Thyroid gland (tissue), 4 donors: ENCODE data around the gene TTLL8. TPM values are rescaled to one million over a fixed set of nuclear protein-coding genes. Genes with fewer than 3 reads are reported as not detected.
A peak's percentile ranks its signal among the peaks of the same experiment; 100 is the strongest.

Experiments
- DNase-seq, 2 donors: peaks; one replicate each; pipeline ENCODE4 v3.0.0-alpha.2; 2019
- H3K27ac ChIP-seq, 3 donors: fragments of 200-600 bp; sonication (generic); 1 replicate in 2 of 3; 2 replicates in 1 of 3; pipeline ENCODE4 v1.5.1; 2016 to 2019; ENCODE audit warnings: mild to moderate bottlenecking in 1 of 3, moderate library complexity in 1 of 3
- H3K27me3 ChIP-seq: fragments of 200-600 bp; sonication (generic); one replicate; pipeline ENCODE4 v1.5.1; 2019
- H3K36me3 ChIP-seq, 2 donors: fragments of 200-600 bp; sonication (generic); one replicate each; pipeline ENCODE4 v1.5.1; 2016 to 2019
- H3K4me1 ChIP-seq, 2 donors: fragments of 200-600 bp; sonication (generic); one replicate each; pipeline ENCODE4 v1.5.1; 2017 to 2019
- H3K4me3 ChIP-seq, 3 donors: fragments of 200-600 bp; sonication (generic); replicated peaks in 1 of 3; 1 replicate in 2 of 3; 2 replicates in 1 of 3; pipeline ENCODE4 v1.5.1; 2016; ENCODE audit warnings: mild to moderate bottlenecking in 1 of 3
- H3K9me3 ChIP-seq: fragments of 200-600 bp; sonication (generic); one replicate; pipeline ENCODE4 v1.5.1; 2017
- POLR2A ChIP-seq, 2 donors: fragments of 450-650 bp; IDR thresholded peaks; one replicate each; pipeline ENCODE4 v1.6.1; 2017; ENCODE audit warnings: antibody characterized with exemption in 2 of 2, mild to moderate bottlenecking in 2 of 2, moderate library complexity in 1 of 2
- WGBS, 2 donors: methylation state at CpG; one replicate each; pipeline ENCODE4 v1.1.5; 2017; 5-methylcytosine and 5-hydroxymethylcytosine counted together
- intact Hi-C: fragments of 100-400 bp; cut with DNase I; formaldehyde crosslinking; loops from one replicate; pipeline ENCODE4 v1.15.1; 2023
- total RNA-seq, 4 donors: library from RNA; depleted of rRNA; stranded (reverse); fragments of >200 nt; gene quantifications; one replicate each; pipeline ENCODE4 v1.2.3, GENCODE V29; 2016
- TF ChIP-seq, protein P1 (sequence below), 6 experiments: fragments of 200-600 bp in 3 of 6; fragments of 450-650 bp in 3 of 6; sonication (generic) in 3 of 6; IDR thresholded peaks; one replicate each; pipeline ENCODE4 v1.5.1; 2016 to 2019; ENCODE audit warnings: antibody characterized with exemption in 6 of 6, mild to moderate bottlenecking in 2 of 6, inconsistent platforms in 1 of 6, moderate library complexity in 1 of 6

The TTLL8 gene
- total RNA-seq, 4 donors from 2014 or later: not detected

- TF ChIP-seq, protein P1, sequence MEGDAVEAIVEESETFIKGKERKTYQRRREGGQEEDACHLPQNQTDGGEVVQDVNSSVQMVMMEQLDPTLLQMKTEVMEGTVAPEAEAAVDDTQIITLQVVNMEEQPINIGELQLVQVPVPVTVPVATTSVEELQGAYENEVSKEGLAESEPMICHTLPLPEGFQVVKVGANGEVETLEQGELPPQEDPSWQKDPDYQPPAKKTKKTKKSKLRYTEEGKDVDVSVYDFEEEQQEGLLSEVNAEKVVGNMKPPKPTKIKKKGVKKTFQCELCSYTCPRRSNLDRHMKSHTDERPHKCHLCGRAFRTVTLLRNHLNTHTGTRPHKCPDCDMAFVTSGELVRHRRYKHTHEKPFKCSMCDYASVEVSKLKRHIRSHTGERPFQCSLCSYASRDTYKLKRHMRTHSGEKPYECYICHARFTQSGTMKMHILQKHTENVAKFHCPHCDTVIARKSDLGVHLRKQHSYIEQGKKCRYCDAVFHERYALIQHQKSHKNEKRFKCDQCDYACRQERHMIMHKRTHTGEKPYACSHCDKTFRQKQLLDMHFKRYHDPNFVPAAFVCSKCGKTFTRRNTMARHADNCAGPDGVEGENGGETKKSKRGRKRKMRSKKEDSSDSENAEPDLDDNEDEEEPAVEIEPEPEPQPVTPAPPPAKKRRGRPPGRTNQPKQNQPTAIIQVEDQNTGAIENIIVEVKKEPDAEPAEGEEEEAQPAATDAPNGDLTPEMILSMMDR (IDR thresholded peaks at IDR 0.05): no peak
- TF ChIP-seq POLR2A (IDR thresholded peaks at IDR 0.05): no peak
- intact Hi-C loops: no loop called here
- WGBS, 2 donors: 35 to 44% methylated on average over 17 to 27 of the region's 45 CpGs
These were observed 85.7 kb downstream of the TTLL8 start for GRCh38 chr22:49972163-49973017.

DNA sequence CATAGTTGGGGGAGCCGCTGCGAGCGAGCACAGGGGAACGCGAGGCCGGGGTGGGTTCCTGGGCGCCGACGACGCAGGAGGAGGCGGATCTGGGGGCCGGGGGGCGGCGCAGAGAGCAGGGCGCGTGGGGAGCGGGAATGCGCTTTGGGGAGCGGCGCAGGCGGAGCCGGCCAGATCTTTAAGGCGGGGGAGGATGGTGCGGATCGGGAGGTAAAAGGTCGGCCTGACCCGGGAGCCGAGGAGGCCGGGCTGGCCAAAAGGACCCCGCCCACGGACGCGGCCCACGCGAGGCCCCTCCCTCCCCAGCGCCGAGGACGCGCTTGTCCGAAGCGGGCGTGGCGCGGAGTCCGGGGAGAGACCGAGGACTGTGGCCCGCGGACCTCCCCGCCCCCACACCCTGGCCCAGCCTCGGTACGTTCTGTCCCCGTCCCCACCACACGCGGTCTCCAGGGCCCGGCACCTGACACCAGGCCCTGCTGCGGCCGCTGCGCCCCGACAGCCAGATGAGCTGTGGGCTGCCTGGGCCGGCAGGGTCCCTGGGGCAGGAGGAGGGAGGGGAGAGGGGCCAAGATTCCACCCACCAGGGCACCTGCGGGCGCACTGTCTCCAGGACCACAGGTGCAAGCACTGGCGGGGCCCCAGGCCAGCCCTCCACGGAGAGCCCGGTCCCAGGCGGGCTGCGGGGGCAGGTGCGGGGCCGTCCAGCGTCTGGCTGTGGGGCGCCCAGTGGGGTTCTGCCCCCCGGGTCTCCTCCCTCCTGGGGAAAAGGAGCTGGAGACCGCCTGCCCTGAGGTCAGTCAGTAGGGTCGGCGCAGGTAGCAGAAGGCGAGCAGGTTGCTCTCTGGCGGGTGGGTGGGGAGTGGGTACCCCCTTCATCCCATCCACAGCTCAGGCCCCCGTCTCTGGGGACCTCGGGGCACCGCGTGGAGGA lies 86.6 kb downstream of the TTLL8 start:
- Histone ChIP-seq H3K27me3 (no peaks in the 10 kb centered on the region), H3K4me1 (peaks cover 35 to 57% of the 10 kb centered on the region in 2 donors), H3K27ac (peak overlapping the region; percentile 86 to 97 (median 94)), H3K4me3 (peak overlapping the region in 1 of 3 donors; percentile 53), H3K36me3 (no peaks in the 10 kb centered on the region), H3K9me3 (no peaks in the 10 kb centered on the region)
- peak in 1 of 2 donors; percentile 25 for TF ChIP-seq POLR2A (IDR thresholded peaks at IDR 0.05)
- TF ChIP-seq, protein P1 (IDR thresholded peaks at IDR 0.05): no peak
- peak; percentile 91 to 93 for DNase-seq
- intact Hi-C loops: loop anchor here (2.0 kb wide), 1 partner anchor 37 kb away; no protein-coding TSS in a partner anchor
- 0 to 1% methylated on average over 20 to 27 of the region's 81 CpGs for WGBS, 2 donors

More at GRCh38 chr22:49972163-49973017, 85.7 kb downstream of the TTLL8 start:
- peak; percentile 45 to 56 for DNase-seq
- H3K27ac ChIP-seq: peak overlapping the region; percentile 4 to 97 (median 94)
- no peaks in the 10 kb centered on the region for H3K36me3 ChIP-seq
- peak overlapping the region in 1 of 3 donors; percentile 53 for H3K4me3 ChIP-seq
- H3K27me3 ChIP-seq: no peaks in the 10 kb centered on the region
- peaks cover 26 to 48% of the 10 kb centered on the region in 2 donors for H3K4me1 ChIP-seq
- no peaks in the 10 kb centered on the region for H3K9me3 ChIP-seq

GRCh38 chr22:49970528-49971231 lies 87.4 kb downstream of the TTLL8 start:
- Histone ChIP-seq H3K4me1 (peaks cover 40 to 65% of the 10 kb centered on the region in 2 donors), H3K27ac (peak overlapping the region; percentile 86 to 97 (median 94)), H3K4me3 (peak overlapping the region in 1 of 3 donors; percentile 53), H3K27me3 (no peaks in the 10 kb centered on the region), H3K9me3 (no peaks in the 10 kb centered on the region), H3K36me3 (no peaks in the 10 kb centered on the region)
- TF ChIP-seq, protein P1 (IDR thresholded peaks at IDR 0.05): peak in 1 of 6 experiments; percentile 25
- TF ChIP-seq POLR2A (IDR thresholded peaks at IDR 0.05): peak; percentile 85 to 96
- WGBS, 2 donors: 15 to 37% methylated on average over 7 to 19 of the region's 32 CpGs
- peak; percentile 99 for DNase-seq
- intact Hi-C loops: loop anchor here (2.0 kb wide), 1 partner anchor 36 kb away; no protein-coding TSS in a partner anchor

GRCh38 chr22:49969751-49970527 lies 88.2 kb downstream of the TTLL8 start:
- Histone ChIP-seq H3K36me3 (no peaks in the 10 kb centered on the region), H3K9me3 (no peaks in the 10 kb centered on the region), H3K27ac (peak overlapping the region; percentile 68 to 97 (median 86)), H3K4me1 (peaks cover 43 to 72% of the 10 kb centered on the region in 2 donors), H3K4me3 (no peak overlapping the region), H3K27me3 (no peaks in the 10 kb centered on the region)
- DNase-seq: no peak
- intact Hi-C loops: loop anchor here (2.0 kb wide), 1 partner anchor 35 kb away; no protein-coding TSS in a partner anchor
- TF ChIP-seq POLR2A (IDR thresholded peaks at IDR 0.05): no peak
- TF ChIP-seq, protein P1 (IDR thresholded peaks at IDR 0.05): no peak
- WGBS, 2 donors: 68 to 97% methylated on average over 4 of the region's 8 CpGs
